MM.1S (cell line): ENCODE measurements around the gene MPZL2.

ENCODE experiments used
- EZH2phosphoT487 ChIP-seq: fragments of 300-600 bp; sonication (generic); IDR thresholded peaks from 2 replicates; pipeline ENCODE4 v1.6.1; 2018; ENCODE audit warnings: antibody characterized with exemption, low read length
- TF ChIP-seq, protein P1 (sequence below): fragments of 300-600 bp; sonication (generic); IDR thresholded peaks from 2 replicates; pipeline ENCODE4 v1.5.1; 2016; ENCODE audit warnings: antibody characterized with exemption, low read length, mixed read lengths

- TF ChIP-seq, protein P1, sequence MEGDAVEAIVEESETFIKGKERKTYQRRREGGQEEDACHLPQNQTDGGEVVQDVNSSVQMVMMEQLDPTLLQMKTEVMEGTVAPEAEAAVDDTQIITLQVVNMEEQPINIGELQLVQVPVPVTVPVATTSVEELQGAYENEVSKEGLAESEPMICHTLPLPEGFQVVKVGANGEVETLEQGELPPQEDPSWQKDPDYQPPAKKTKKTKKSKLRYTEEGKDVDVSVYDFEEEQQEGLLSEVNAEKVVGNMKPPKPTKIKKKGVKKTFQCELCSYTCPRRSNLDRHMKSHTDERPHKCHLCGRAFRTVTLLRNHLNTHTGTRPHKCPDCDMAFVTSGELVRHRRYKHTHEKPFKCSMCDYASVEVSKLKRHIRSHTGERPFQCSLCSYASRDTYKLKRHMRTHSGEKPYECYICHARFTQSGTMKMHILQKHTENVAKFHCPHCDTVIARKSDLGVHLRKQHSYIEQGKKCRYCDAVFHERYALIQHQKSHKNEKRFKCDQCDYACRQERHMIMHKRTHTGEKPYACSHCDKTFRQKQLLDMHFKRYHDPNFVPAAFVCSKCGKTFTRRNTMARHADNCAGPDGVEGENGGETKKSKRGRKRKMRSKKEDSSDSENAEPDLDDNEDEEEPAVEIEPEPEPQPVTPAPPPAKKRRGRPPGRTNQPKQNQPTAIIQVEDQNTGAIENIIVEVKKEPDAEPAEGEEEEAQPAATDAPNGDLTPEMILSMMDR = no peak
- TF ChIP-seq EZH2phosphoT487 = no peak
Observed at GRCh38 chr11:118313242-118313641, 49.1 kb upstream of the MPZL2 start.
